K562 (cell line): Measurements from ENCODE around the gene TRERF1. TPM values are rescaled to one million over a fixed set of nuclear protein-coding genes. Genes with fewer than 3 reads are reported as not detected.
"Not testable (repeated sequence)": the region's sequence is repeated elsewhere in the genome, so short reads cannot be mapped to it uniquely, and the experiment has no call there.

Source experiments
- ATAC-seq: fragments of 200-7000 bp; cut with Tn5 transposase; 3 replicates; pipeline ENCODE4 v1.9.1; 2020; ENCODE audit warnings: moderate library complexity
- BruUV-seq: library from RNA; stranded (reverse); fragments of 400-500 nt; replicated peaks from 2 replicates; lab custom pipeline; 2021; lab: Mats Ljungman, UMichigan
- CTCF ChIA-PET: fragments of 300-600 bp; formaldehyde crosslinking; extraction: SDS; loops from one replicate; lab custom pipeline; 2021; ENCODE audit warnings: low intra/inter-chr PET ratio; lab: Yijun Ruan, JAX
- POLR2A ChIA-PET: fragments of 300-600, 350-650 bp; sonication (Branson Sonifier 250); formaldehyde crosslinking; extraction: SDS; loops from one replicate; lab custom pipeline; 2021; ENCODE audit warnings: antibody characterized with exemption, inconsistent platforms; lab: Yijun Ruan, JAX
- DNase-seq, 4 experiments: peaks; one replicate each; pipeline versions ENCODE4 v3.0.0 to v3.0.0-alpha.2; 2011 to 2018; ENCODE audit warnings: low spot score in 3 of 4, mixed read lengths in 3 of 4; ENCODE audit errors: extremely low read depth in 1 of 4
- FAIRE-seq: peaks from 2 replicates; lab custom pipeline; 2011; peaks lifted over from hg19 to GRCh38; lab: Jason Lieb, UNC
- H2AFZ ChIP-seq: 2 replicates; pipeline ENCODE4 v1.6.0; 2011; ENCODE audit warnings: low read depth, low read length, control low read depth, inconsistent platforms
- H3K27ac ChIP-seq: fragments of 200-600 bp; 3 replicates; pipeline ENCODE4 v1.8.0; 2011; ENCODE audit warnings: low read depth, mild to moderate bottlenecking, control low read depth, inconsistent platforms, low read length, moderate library complexity, mixed read lengths; ENCODE audit errors: extremely low read depth
- H3K27me3 ChIP-seq, 2 experiments: fragments of 300-600 bp in 1 of 2; 2 replicates in 1 of 2; 3 replicates in 1 of 2; pipeline versions ENCODE4 v1.6.0 to v1.8.0; 2011; ENCODE audit warnings: inconsistent platforms in 2 of 2, low read length in 2 of 2, mild to moderate bottlenecking in 1 of 2, mixed read lengths in 1 of 2, moderate library complexity in 1 of 2; ENCODE audit not compliant: control insufficient read depth in 2 of 2, insufficient read depth in 2 of 2
- H3K36me3 ChIP-seq: fragments of 300-600 bp; 3 replicates; pipeline ENCODE4 v1.8.0; 2011; ENCODE audit warnings: mild to moderate bottlenecking, low read length, inconsistent platforms; ENCODE audit not compliant: control insufficient read depth, insufficient read depth
- H3K4me1 ChIP-seq, 2 experiments: fragments of 200-600 bp in 1 of 2; replicated peaks in 1 of 2; 2 replicates in 1 of 2; 3 replicates in 1 of 2; pipeline versions ENCODE4 v1.5.1 to v1.8.0; 2011; ENCODE audit warnings: inconsistent platforms in 2 of 2, low read length in 2 of 2, mild to moderate bottlenecking in 1 of 2, mixed read lengths in 1 of 2, moderate library complexity in 1 of 2; ENCODE audit not compliant: control insufficient read depth in 2 of 2, insufficient read depth in 2 of 2
- H3K4me2 ChIP-seq: 2 replicates; pipeline ENCODE4 v1.6.1; 2011; ENCODE audit warnings: low read length, control low read depth, inconsistent platforms, mixed read lengths; ENCODE audit not compliant: insufficient read depth
- H3K4me3 ChIP-seq: fragments of 200-600 bp; sonication (generic), shearing (Covaris generic); 2 replicates; pipeline ENCODE4 v1.5.1; 2016; ENCODE audit warnings: control low read depth, inconsistent platforms
- H3K79me2 ChIP-seq: fragments of 200-600 bp; 3 replicates; pipeline ENCODE4 v1.8.0; 2011; ENCODE audit warnings: low read length, inconsistent platforms; ENCODE audit not compliant: control insufficient read depth, insufficient read depth
- H3K9ac ChIP-seq, 2 experiments: 2 replicates each; pipeline versions ENCODE4 v1.6.0 to v1.6.1; 2011; ENCODE audit warnings: low read depth in 2 of 2, low read length in 2 of 2, control low read depth in 1 of 2, inconsistent platforms in 1 of 2, mild to moderate bottlenecking in 1 of 2, mixed read lengths in 1 of 2; ENCODE audit not compliant: insufficient read depth in 1 of 2
- H3K9me1 ChIP-seq: one replicate; pipeline ENCODE4 v1.6.0; 2011; ENCODE audit warnings: inconsistent platforms, mild to moderate bottlenecking, low read length, moderate library complexity; ENCODE audit not compliant: control insufficient read depth, insufficient read depth
- H3K9me3 ChIP-seq: replicated peaks from 2 replicates; pipeline ENCODE4 v1.5.1; 2011; ENCODE audit warnings: low read depth, low read length, inconsistent platforms; ENCODE audit not compliant: control insufficient read depth, insufficient read depth
- H4K20me1 ChIP-seq: replicated peaks from 2 replicates; pipeline ENCODE4 v1.6.1; 2011; ENCODE audit warnings: low read length, inconsistent platforms, mixed read lengths; ENCODE audit not compliant: control insufficient read depth, insufficient read depth
- HMG20A ChIP-seq: fragments of 450-650 bp; formaldehyde crosslinking; conservative IDR thresholded peaks from 2 replicates; pipeline ENCODE4 v1.4.0; 2020; ENCODE audit warnings: mild to moderate bottlenecking, mixed read lengths
- MCM7 ChIP-seq, 2 experiments: fragments of 450-650 bp; IDR thresholded peaks; 2 replicates each; pipeline ENCODE4 v1.6.1; 2016 to 2018
- POLR2AphosphoS5 ChIP-seq: IDR thresholded peaks from 2 replicates; pipeline ENCODE4 v1.6.1; 2011; ENCODE audit warnings: mild to moderate bottlenecking, low read depth, low read length, moderate library complexity; ENCODE audit not compliant: control insufficient read depth, insufficient read depth
- RBM14 ChIP-seq: fragments of 200-400 bp; formaldehyde crosslinking; IDR thresholded peaks from 2 replicates; pipeline ENCODE4 v1.6.1; 2018; ENCODE audit warnings: low read depth, mild to moderate bottlenecking, low read length, moderate library complexity, borderline replicate concordance; ENCODE audit not compliant: insufficient read depth
- ZBTB2 ChIP-seq: fragments of 450-650 bp; IDR thresholded peaks from 2 replicates; pipeline ENCODE4 v1.6.1; 2016; ENCODE audit warnings: antibody characterized with exemption
- ZFP36 ChIP-seq: fragments of 150-350 bp; IDR thresholded peaks from 2 replicates; pipeline ENCODE4 v1.6.1; 2018; ENCODE audit warnings: low read length, low read depth; ENCODE audit not compliant: partially characterized antibody
- WGBS: fragments of 100-300 bp; shearing (Covaris generic); methylation state at CpG from one replicate; pipeline ENCODE4 v1.1.6; 2016; ENCODE audit warnings: low coverage, mixed read lengths; ENCODE audit not compliant: insufficient coverage; ENCODE audit errors: missing lambda C conversion rate; 5-methylcytosine and 5-hydroxymethylcytosine counted together
- in situ Hi-C: fragments of 300-500 bp; cut with MboI; formaldehyde crosslinking; loops from 4 replicates; pipeline ENCODE4 v1.15.0; 2018; ENCODE audit warnings: inconsistent platforms, mixed read lengths
- intact Hi-C: fragments of 100-400 bp; cut with micrococcal nuclease; formaldehyde crosslinking; loops from 2 replicates; pipeline ENCODE4 v1.14.2; 2022
- polyA plus RNA-seq, 8 experiments: library from polyadenylated mRNA; depleted of rRNA in 4 of 8; stranded (reverse) in 5 of 8; unstranded in 3 of 8; fragments of >200 nt; fragmentation: Nextera tagmentation in 2 of 8; fragmentation: Illumina TruSeq in 1 of 8; extraction: Ambion mirVana in 2 of 8; extraction: Trizol in 1 of 8; gene quantifications; 2 replicates each; pipeline versions ENCODE4 v1.2.1 to v1.2.3, GENCODE V29; 2011 to 2014; ENCODE audit warnings: inconsistent platforms in 1 of 8, missing spikeins in 1 of 8
- total RNA-seq, 7 experiments: library from RNA; depleted of rRNA in 6 of 7; stranded (reverse); fragments of >200 nt in 6 of 7; fragmentation: Illumina TruSeq in 2 of 7; extraction: Trizol in 2 of 7; gene quantifications; 2 replicates each; pipeline versions ENCODE4 v1.2.1 to v1.2.3, GENCODE V29; 2011 to 2021; ENCODE audit warnings: low replicate concordance in 1 of 7
- TF ChIP-seq, protein P1 (sequence below): sonication (generic); formaldehyde crosslinking; IDR thresholded peaks from 2 replicates; pipeline ENCODE4 v1.8.0; 2022; ENCODE audit warnings: mild to moderate bottlenecking, missing genetic modification reagents

The TRERF1 gene
- total and polyA plus RNA-seq, 9 of the 15 experiments (the other 6 are each of a cell fraction or from before 2014, with no cell fraction given): 0.04 to 0.20 (median 0.07) TPM; not detected in 3

GRCh38 chr6:42207559-42207958 is 244.2 kb downstream of the TRERF1 start:
- in situ Hi-C loops, ATAC-seq, H3K9ac ChIP-seq, H4K20me1 ChIP-seq, H3K4me1 ChIP-seq, FAIRE-seq, intact Hi-C loops, H2AFZ ChIP-seq, H3K4me2 ChIP-seq, H3K9me3 ChIP-seq, H3K9me1 ChIP-seq, CTCF ChIA-PET, H3K27me3 ChIP-seq, H3K27ac ChIP-seq, H3K79me2 ChIP-seq, DNase-seq, H3K4me3 ChIP-seq: not testable (repeated sequence)
- POLR2A ChIA-PET: interaction anchor here (0.6 kb wide), 1 partner anchor 242 kb away, joined by 3 read pairs; no protein-coding TSS in a partner anchor
- TSS peak; percentile 33 for BruUV-seq
- peaks cover 81% of the 10 kb centered on the region for H3K36me3 ChIP-seq
- 64% methylated on average over 2 of the region's 2 CpGs for WGBS

DNA sequence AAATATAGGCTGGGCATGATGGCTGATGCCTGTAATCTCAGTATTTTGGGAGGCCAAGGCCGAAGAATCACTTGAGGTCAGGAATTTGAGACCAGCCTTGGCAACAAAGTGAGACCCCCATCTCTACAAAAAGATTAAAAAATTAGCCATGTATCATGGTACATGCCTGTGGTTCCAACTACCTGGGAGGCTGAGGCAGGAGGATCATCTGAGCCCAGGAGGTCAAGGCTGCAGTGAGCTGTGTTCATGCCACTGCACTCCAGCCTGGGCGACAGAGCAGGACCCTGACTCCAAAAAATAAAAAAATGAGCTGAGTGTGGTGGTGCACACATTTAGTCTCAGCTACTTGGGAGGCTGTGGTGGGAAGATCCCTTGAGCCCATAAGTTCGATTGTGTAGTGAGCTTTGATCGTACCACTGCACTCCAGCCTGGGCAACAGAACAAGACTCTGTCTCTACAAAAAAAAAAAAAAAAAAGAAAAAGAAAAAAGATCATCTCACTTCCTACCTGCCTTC is 246.9 kb downstream of the TRERF1 start:
- DNase-seq (no peak), FAIRE-seq (no peak), ATAC-seq (no peak)
- in situ Hi-C loops: no loop called here
- ChIA-PET CTCF (no interaction called here), POLR2A (interaction anchor here (0.6 to 3.0 kb wide), 5 partner anchors 10 to 1034 kb away, joined by 3 to 12 read pairs (median 3); partner anchors contain the start of genes GUCA1B and MRPS10)
- Histone ChIP-seq H3K36me3 (peaks cover 61% of the 10 kb centered on the region), H3K4me1 (peaks cover 12 to 17% of the 10 kb centered on the region in 2 experiments; a peak in 4 of 5 replicates), H3K4me2 (no peak overlapping the region), H3K27me3 (no peaks in the 10 kb centered on the region), H2AFZ (no peak overlapping the region), H3K4me3 (no peak overlapping the region), H4K20me1 (no peaks in the 10 kb centered on the region), H3K9me1 (no peaks in the 10 kb centered on the region), H3K9me3 (peaks cover 6% of the 10 kb centered on the region), H3K79me2 (no peaks in the 10 kb centered on the region), H3K9ac (no peak overlapping the region), H3K27ac (no peak overlapping the region)
- intact Hi-C loops: no loop called here
- BruUV-seq: no TSS peak
- TF ChIP-seq, protein P1, sequence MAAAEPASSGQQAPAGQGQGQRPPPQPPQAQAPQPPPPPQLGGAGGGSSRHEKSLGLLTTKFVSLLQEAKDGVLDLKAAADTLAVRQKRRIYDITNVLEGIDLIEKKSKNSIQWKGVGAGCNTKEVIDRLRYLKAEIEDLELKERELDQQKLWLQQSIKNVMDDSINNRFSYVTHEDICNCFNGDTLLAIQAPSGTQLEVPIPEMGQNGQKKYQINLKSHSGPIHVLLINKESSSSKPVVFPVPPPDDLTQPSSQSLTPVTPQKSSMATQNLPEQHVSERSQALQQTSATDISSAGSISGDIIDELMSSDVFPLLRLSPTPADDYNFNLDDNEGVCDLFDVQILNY (CRISPR knock-in tag): no peak
- no peak for TF ChIP-seq HMG20A (CRISPR knock-in tag)
- no peak for TF ChIP-seq MCM7 (IDR thresholded peaks at IDR 0.05)
- no peak for TF ChIP-seq ZFP36
- no peak for TF ChIP-seq RBM14
- no peak for TF ChIP-seq ZBTB2
- no peak for TF ChIP-seq POLR2AphosphoS5
- 93% methylated on average over 4 of the region's 4 CpGs for whole genome bisulfite sequencing
